ENCODE data around the gene CLCNKB.
"Not testable (repeated sequence)": the region's sequence is repeated elsewhere in the genome, so short reads cannot be mapped to it uniquely, and the experiment has no call there.

Gene CLCNKB

GRCh38 chr1:16061266-16061665, 17.7 kb downstream of the CLCNKB start:
- DNase-seq (ENCODE audit: low spot score): no peak

GRCh38 chr1:16061989-16062686, 18.6 kb downstream of the CLCNKB start:
- DNase-seq (ENCODE audit: low spot score): not testable (repeated sequence)

GRCh38 chr1:16062687-16063075, 19.1 kb downstream of the CLCNKB start:
- DNase-seq (ENCODE audit: low spot score): not testable (repeated sequence)

- no peak for DNase-seq (ENCODE audit: low spot score)
Observed at GRCh38 chr1:16063226-16063829, 19.7 kb downstream of the CLCNKB start.

- no peak for DNase-seq (ENCODE audit: low spot score)
Observed at GRCh38 chr1:16063921-16064320, 20.3 kb downstream of the CLCNKB start.

GRCh38 chr1:16064536-16065268, 21.1 kb downstream of the CLCNKB start:
- DNase-seq (ENCODE audit: low spot score): no peak

- DNase-seq (ENCODE audit: low spot score): no peak
Observed at GRCh38 chr1:16065269-16065576, 21.6 kb downstream of the CLCNKB start.

GRCh38 chr1:16066245-16066644, 22.7 kb downstream of the CLCNKB start:
- DNase-seq (ENCODE audit: low spot score): no peak

GRCh38 chr1:16067127-16067768, 23.7 kb downstream of the CLCNKB start:
- DNase-seq (ENCODE audit: low spot score): no peak

- DNase-seq (ENCODE audit: low spot score): no peak
Observed at GRCh38 chr1:16067933-16068332, 24.4 kb downstream of the CLCNKB start.

- DNase-seq (ENCODE audit: low spot score): peak; percentile 66
Observed at GRCh38 chr1:16068356-16069270, 25.0 kb downstream of the CLCNKB start.

- no peak for DNase-seq (ENCODE audit: low spot score)
Observed at GRCh38 chr1:16070640-16071355, 27.2 kb downstream of the CLCNKB start.

- DNase-seq (ENCODE audit: low spot score): no peak
Observed at GRCh38 chr1:16071614-16072013, 28.0 kb downstream of the CLCNKB start.

GRCh38 chr1:16072095-16072494, 28.5 kb downstream of the CLCNKB start:
- no peak for DNase-seq (ENCODE audit: low spot score)

- DNase-seq (ENCODE audit: low spot score): no peak
Observed at GRCh38 chr1:16072616-16073484, 29.3 kb downstream of the CLCNKB start.

- no peak for DNase-seq (ENCODE audit: low spot score)
Observed at GRCh38 chr1:16073490-16074119, 30.0 kb downstream of the CLCNKB start, which contains the start of gene FAM131C. FAM131C (minus strand) TSS chr1:16073651; CDS start chr1:16073442, 209 bp downstream.

GRCh38 chr1:16074217-16074616, 30.6 kb downstream of the CLCNKB start:
- DNase-seq (ENCODE audit: low spot score): no peak

GRCh38 chr1:16075337-16076030, 31.9 kb downstream of the CLCNKB start:
- DNase-seq (ENCODE audit: low spot score): peak; percentile 55

Data from Ammon's horn (tissue), 1 donor.